ENCODE data around the gene SRSF3.
A peak's percentile ranks its signal among the peaks of the same experiment; 100 is the strongest.
"Not testable (repeated sequence)": the region's sequence is repeated elsewhere in the genome, so short reads cannot be mapped to it uniquely, and the experiment has no call there.

SRSF3 gene

GRCh38 chr6:36605560-36606391 lies 11.6 kb downstream of the SRSF3 start:
- DNase-seq: no peak

GRCh38 chr6:36607305-36607682 lies 13.1 kb downstream of the SRSF3 start:
- not testable (repeated sequence) for DNase-seq

GRCh38 chr6:36607683-36608386 lies 13.7 kb downstream of the SRSF3 start:
- no peak for DNase-seq

GRCh38 chr6:36608788-36609563 lies 14.8 kb downstream of the SRSF3 start:
- DNase-seq: no peak

GRCh38 chr6:36609582-36609981 lies 15.4 kb downstream of the SRSF3 start:
- DNase-seq: no peak

- no peak for DNase-seq
These were observed 16.1 kb downstream of the SRSF3 start for GRCh38 chr6:36610041-36610955.

GRCh38 chr6:36610956-36611336 lies 16.8 kb downstream of the SRSF3 start:
- DNase-seq: no peak

GRCh38 chr6:36611679-36612078 lies 17.5 kb downstream of the SRSF3 start:
- not testable (repeated sequence) for DNase-seq

GRCh38 chr6:36612101-36612625 lies 18.0 kb downstream of the SRSF3 start:
- no peak for DNase-seq

GRCh38 chr6:36613200-36613995 lies 19.2 kb downstream of the SRSF3 start:
- no peak for DNase-seq

GRCh38 chr6:36615018-36615761 lies 21.0 kb downstream of the SRSF3 start:
- peak; percentile 63 for DNase-seq

- no peak for DNase-seq
These were observed 22.8 kb downstream of the SRSF3 start for GRCh38 chr6:36616893-36617521.

GRCh38 chr6:36618366-36619355 lies 24.5 kb downstream of the SRSF3 start:
- DNase-seq: no peak

- no peak for DNase-seq
These were observed 27.3 kb downstream of the SRSF3 start for GRCh38 chr6:36621371-36621855.

GRCh38 chr6:36622901-36623546 lies 28.9 kb downstream of the SRSF3 start:
- no peak for DNase-seq

- peak; percentile 75 for DNase-seq
These were observed 29.6 kb downstream of the SRSF3 start for GRCh38 chr6:36623547-36624459.

Data from fibroblast of skin of abdomen (primary cell).